Endodermal cell (in vitro differentiated cells): Measurements from ENCODE around the gene CD82. TPM values are rescaled to one million over a fixed set of nuclear protein-coding genes. Genes with fewer than 3 reads are reported as not detected.
A peak's percentile ranks its signal among the peaks of the same experiment; 100 is the strongest.

ENCODE experiments used
- DNase-seq: peaks from one replicate; pipeline ENCODE4 v3.0.0-alpha.2; 2017
- H3K27ac ChIP-seq: 2 replicates; pipeline ENCODE4 v1.5.1; 2013; ENCODE audit warnings: mild to moderate bottlenecking, low read depth, low read length, moderate library complexity
- H3K27me3 ChIP-seq: 2 replicates; pipeline ENCODE4 v1.6.1; 2013; ENCODE audit warnings: mild to moderate bottlenecking, low read length, moderate library complexity; ENCODE audit not compliant: insufficient read depth, control insufficient read depth, poor library complexity, severe bottlenecking
- H3K36me3 ChIP-seq: 2 replicates; pipeline ENCODE4 v1.7.0; 2013; ENCODE audit warnings: mild to moderate bottlenecking, low read length, moderate library complexity; ENCODE audit not compliant: control insufficient read depth, insufficient read depth
- H3K4me1 ChIP-seq: one replicate; pipeline ENCODE4 v1.7.0; 2013; ENCODE audit warnings: low read length; ENCODE audit not compliant: control insufficient read depth, insufficient read depth
- H3K4me3 ChIP-seq: 2 replicates; pipeline ENCODE4 v1.5.1; 2013; ENCODE audit warnings: mild to moderate bottlenecking, low read length, moderate library complexity
- H3K9ac ChIP-seq: 2 replicates; pipeline ENCODE4 v1.6.1; 2013; ENCODE audit warnings: mild to moderate bottlenecking, low read length, moderate library complexity; ENCODE audit not compliant: poor library complexity, severe bottlenecking; ENCODE audit errors: extremely low read depth
- H3K9me3 ChIP-seq: 2 replicates; pipeline ENCODE4 v1.6.1; 2013; ENCODE audit warnings: mild to moderate bottlenecking, low read length, moderate library complexity; ENCODE audit not compliant: control insufficient read depth
- H3K27ac Mint-ChIP-seq: 2 replicates; pipeline ENCODE4 v1.8.0; 2020; ENCODE audit warnings: mixed read lengths
- H3K27me3 Mint-ChIP-seq: 2 replicates; pipeline ENCODE4 v1.8.0; 2021; ENCODE audit warnings: mild to moderate bottlenecking, mixed read lengths; ENCODE audit not compliant: insufficient read depth
- H3K36me3 Mint-ChIP-seq: 2 replicates; pipeline ENCODE4 v1.8.0; 2020; ENCODE audit warnings: low read depth, mixed read lengths
- H3K4me1 Mint-ChIP-seq: 2 replicates; pipeline ENCODE4 v1.8.0; 2020; ENCODE audit warnings: mixed read lengths
- H3K4me3 Mint-ChIP-seq: 2 replicates; pipeline ENCODE4 v1.8.0; 2020; ENCODE audit warnings: mild to moderate bottlenecking, moderate library complexity, mixed read lengths
- H3K9me3 Mint-ChIP-seq: 2 replicates; pipeline ENCODE4 v1.8.0; 2020; ENCODE audit warnings: mild to moderate bottlenecking, mixed read lengths
- WGBS, 2 experiments: methylation state at CpG; one replicate each; pipeline versions ENCODE4 v1.1.5 to v1.1.7; 2013; ENCODE audit warnings: missing lambda C conversion rate in 2 of 2, mixed read lengths in 1 of 2; ENCODE audit not compliant: insufficient coverage in 1 of 2, insufficient read length in 1 of 2; 5-methylcytosine and 5-hydroxymethylcytosine counted together
- total RNA-seq, 2 donors: library from RNA; stranded (reverse); fragmentation: NEBNext Ultra II Directional in 1 of 2; extraction: Animal tissue kit (Norgen Biotek cat#: 25700) in 1 of 2; gene quantifications; 2 replicates in 1 of 2; 3 replicates in 1 of 2; pipeline ENCODE4 v1.2.1, GENCODE V29; 2021
- TF ChIP-seq, protein P1 (sequence below): fragments of 200-600 bp; sonication (generic); conservative IDR thresholded peaks from 2 replicates; pipeline ENCODE4 v1.5.0; 2021; ENCODE audit warnings: antibody characterized with exemption, mild to moderate bottlenecking

Gene CD82
- total RNA-seq, 2 donors from 2014 or later = 1.7 to 3.0 TPM

DNA sequence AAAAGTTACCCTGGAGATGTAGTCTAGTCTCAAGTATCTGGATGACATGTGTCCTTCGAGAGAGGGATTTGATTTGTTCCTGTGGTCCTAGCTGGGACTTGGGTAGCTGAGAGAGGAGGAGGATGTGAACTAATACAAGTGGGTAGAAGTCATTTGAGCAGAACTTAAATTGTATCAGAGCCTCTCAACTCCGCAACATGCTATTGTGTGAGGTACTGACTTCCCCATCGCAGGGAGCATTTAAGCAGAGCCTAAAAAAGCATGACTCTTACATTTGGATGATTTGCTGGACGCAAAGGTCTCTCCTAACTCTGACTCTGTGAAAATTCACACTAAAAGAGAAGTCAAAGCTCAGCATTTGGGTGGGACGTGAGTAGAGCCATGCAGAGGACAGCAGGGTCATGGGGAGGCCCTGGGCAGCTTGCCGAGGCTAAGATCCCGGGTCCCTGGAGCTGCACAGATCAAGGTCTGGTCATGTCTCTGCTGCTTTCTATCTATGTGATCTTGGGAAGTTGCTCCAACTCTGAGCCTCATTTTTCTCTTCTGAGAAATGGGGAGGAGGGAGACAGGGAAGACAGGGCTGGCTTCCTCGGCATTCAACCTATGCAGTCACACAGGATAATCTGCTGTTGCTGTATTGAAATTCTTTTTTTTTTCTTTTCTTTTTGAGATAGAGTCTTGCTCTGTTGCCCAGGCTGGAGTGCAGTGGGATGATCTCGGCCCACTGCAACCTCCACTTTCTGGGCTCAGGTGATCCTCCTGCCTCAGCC is 44.9 kb downstream of the CD82 start:
- Mint-ChIP-seq H3K27me3 (no peaks in the 10 kb centered on the region), H3K4me3 (no peak overlapping the region), H3K27ac (no peak overlapping the region), H3K9me3 (no peaks in the 10 kb centered on the region), H3K36me3 (no peaks in the 10 kb centered on the region), H3K4me1 (peaks cover 4% of the 10 kb centered on the region)
- no peak for DNase-seq
- H3K9me3 ChIP-seq = no peaks in the 10 kb centered on the region
- TF ChIP-seq, protein P1, sequence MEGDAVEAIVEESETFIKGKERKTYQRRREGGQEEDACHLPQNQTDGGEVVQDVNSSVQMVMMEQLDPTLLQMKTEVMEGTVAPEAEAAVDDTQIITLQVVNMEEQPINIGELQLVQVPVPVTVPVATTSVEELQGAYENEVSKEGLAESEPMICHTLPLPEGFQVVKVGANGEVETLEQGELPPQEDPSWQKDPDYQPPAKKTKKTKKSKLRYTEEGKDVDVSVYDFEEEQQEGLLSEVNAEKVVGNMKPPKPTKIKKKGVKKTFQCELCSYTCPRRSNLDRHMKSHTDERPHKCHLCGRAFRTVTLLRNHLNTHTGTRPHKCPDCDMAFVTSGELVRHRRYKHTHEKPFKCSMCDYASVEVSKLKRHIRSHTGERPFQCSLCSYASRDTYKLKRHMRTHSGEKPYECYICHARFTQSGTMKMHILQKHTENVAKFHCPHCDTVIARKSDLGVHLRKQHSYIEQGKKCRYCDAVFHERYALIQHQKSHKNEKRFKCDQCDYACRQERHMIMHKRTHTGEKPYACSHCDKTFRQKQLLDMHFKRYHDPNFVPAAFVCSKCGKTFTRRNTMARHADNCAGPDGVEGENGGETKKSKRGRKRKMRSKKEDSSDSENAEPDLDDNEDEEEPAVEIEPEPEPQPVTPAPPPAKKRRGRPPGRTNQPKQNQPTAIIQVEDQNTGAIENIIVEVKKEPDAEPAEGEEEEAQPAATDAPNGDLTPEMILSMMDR = no peak
- H3K27ac ChIP-seq = no peak overlapping the region
- H3K4me3 ChIP-seq = no peak overlapping the region
- H3K9ac ChIP-seq = no peak overlapping the region
- WGBS, 2 experiments = 93% methylated on average over 7 to 8 of the region's 9 CpGs
- H3K36me3 ChIP-seq = no peaks in the 10 kb centered on the region
- no peaks in the 10 kb centered on the region for H3K4me1 ChIP-seq
- no peaks in the 10 kb centered on the region for H3K27me3 ChIP-seq

DNA sequence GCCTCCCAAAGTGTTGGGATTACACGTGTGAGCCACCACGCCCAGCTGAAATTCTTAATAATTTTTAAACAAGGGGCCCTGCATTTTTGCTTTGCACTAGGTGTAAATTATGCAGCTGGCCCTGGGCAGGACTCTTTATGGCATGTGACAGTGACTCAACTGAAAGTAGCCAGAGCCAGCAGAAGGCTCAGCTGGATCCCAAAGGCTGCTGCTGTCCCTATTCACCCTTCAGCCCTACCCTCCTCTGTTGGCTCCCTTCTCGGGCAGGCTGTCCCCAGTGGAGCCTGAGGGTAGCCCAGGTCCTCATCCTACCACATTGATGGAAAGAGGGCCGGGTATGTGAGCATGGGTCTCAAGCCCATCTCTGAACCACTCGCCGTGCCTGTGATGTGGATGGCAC is 45.6 kb downstream of the CD82 start:
- Histone ChIP-seq H3K27me3 (no peaks in the 10 kb centered on the region), H3K36me3 (no peaks in the 10 kb centered on the region), H3K4me1 (no peaks in the 10 kb centered on the region), H3K27ac (no peak overlapping the region), H3K9me3 (no peaks in the 10 kb centered on the region), H3K4me3 (no peak overlapping the region), H3K9ac (no peak overlapping the region)
- Mint-ChIP-seq H3K4me3 (no peak overlapping the region), H3K36me3 (no peaks in the 10 kb centered on the region), H3K27me3 (peaks cover 1% of the 10 kb centered on the region), H3K4me1 (peaks cover 4% of the 10 kb centered on the region), H3K9me3 (no peaks in the 10 kb centered on the region), H3K27ac (no peak overlapping the region)
- no peak for DNase-seq
- TF ChIP-seq, protein P1 = peak; percentile 11
- 88 to 97% methylated on average over 5 to 6 of the region's 6 CpGs for WGBS, 2 experiments

DNA sequence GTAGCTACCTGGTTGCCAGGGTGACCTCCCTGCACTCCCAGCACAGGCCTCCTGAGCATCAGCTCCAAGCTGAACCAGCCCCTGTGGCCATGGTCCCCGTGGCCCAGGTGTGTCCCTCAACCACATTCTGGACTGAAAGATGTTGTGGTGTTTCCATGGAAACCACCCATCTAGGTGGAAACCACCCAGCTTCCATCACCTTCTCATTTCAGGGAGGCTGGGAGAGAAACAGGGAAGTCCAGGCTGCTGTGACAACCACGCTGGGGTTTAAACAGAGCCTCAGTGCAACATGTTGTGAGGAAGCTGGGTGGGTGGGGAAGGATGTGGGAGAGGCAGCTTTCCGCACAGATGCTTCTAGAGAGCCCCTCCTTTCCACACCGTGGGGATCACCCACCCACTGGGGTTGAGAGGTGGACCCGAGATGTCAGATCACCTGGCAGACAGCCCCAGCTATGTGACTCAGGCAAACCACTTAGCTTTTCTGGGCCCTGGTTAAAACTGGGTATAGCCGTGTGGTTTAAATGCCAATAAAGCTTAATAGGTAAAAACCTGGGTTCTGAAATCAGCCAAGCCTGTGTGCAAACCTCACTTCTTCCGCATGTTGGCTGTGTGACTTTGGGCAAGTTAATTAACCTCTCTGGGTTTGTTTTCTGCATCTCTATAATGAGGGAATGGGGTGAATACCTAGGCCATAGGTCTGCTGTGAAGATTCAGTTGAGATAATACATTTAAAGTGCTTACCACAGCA is 46.4 kb downstream of the CD82 start:
- peaks cover 1% of the 10 kb centered on the region for H3K27me3 Mint-ChIP-seq
- TF ChIP-seq, protein P1 = no peak

More for the DNA sequence above, 46.4 kb downstream of the CD82 start:
- Mint-ChIP-seq H3K4me1 (peaks cover 4% of the 10 kb centered on the region), H3K9me3 (no peaks in the 10 kb centered on the region), H3K4me3 (no peak overlapping the region), H3K27ac (no peak overlapping the region), H3K36me3 (no peaks in the 10 kb centered on the region)
- H3K9ac ChIP-seq = no peak overlapping the region
- H3K36me3 ChIP-seq = no peaks in the 10 kb centered on the region
- no peak overlapping the region for H3K27ac ChIP-seq
- no peaks in the 10 kb centered on the region for H3K9me3 ChIP-seq
- 88 to 97% methylated on average over 5 to 7 of the region's 7 CpGs for WGBS, 2 experiments
- DNase-seq = no peak
- no peaks in the 10 kb centered on the region for H3K27me3 ChIP-seq
- no peak overlapping the region for H3K4me3 ChIP-seq
- H3K4me1 ChIP-seq = no peaks in the 10 kb centered on the region
